Cortex of kidney (tissue), 1 donor: Measurements from ENCODE around the gene PDE10A.
"Not testable (repeated sequence)": the region's sequence is repeated elsewhere in the genome, so short reads cannot be mapped to it uniquely, and the experiment has no call there.

Source experiments
- DNase-seq: peaks from one replicate; lab custom pipeline; 2025; lab: John Stamatoyannopoulos, UW

The PDE10A gene

GRCh38 chr6:165624871-165625639, 38.0 kb downstream of the PDE10A start:
- no peak for DNase-seq

- DNase-seq: no peak
Observed at GRCh38 chr6:165621940-165622339, 41.1 kb downstream of the PDE10A start.

GRCh38 chr6:165618891-165619290, 44.1 kb downstream of the PDE10A start:
- not testable (repeated sequence) for DNase-seq

GRCh38 chr6:165618241-165618640, 44.8 kb downstream of the PDE10A start:
- DNase-seq: no peak

- DNase-seq: no peak
Observed at GRCh38 chr6:165617528-165617927, 45.5 kb downstream of the PDE10A start.

- DNase-seq: no peak
Observed at GRCh38 chr6:165616116-165616515, 46.9 kb downstream of the PDE10A start.

- no peak for DNase-seq
Observed at GRCh38 chr6:165615636-165616035, 47.4 kb downstream of the PDE10A start.

- no peak for DNase-seq
Observed at GRCh38 chr6:165611294-165611693, 51.7 kb downstream of the PDE10A start.

- DNase-seq: not testable (repeated sequence)
Observed at GRCh38 chr6:165608577-165608976, 54.5 kb downstream of the PDE10A start.

GRCh38 chr6:165606740-165607008, 56.4 kb downstream of the PDE10A start:
- DNase-seq: no peak

- DNase-seq: no peak
Observed at GRCh38 chr6:165605901-165606739, 56.9 kb downstream of the PDE10A start.

GRCh38 chr6:165605182-165605875, 57.7 kb downstream of the PDE10A start:
- DNase-seq: no peak

GRCh38 chr6:165602291-165602690, 60.8 kb downstream of the PDE10A start:
- no peak for DNase-seq

GRCh38 chr6:165600606-165601005, 62.4 kb downstream of the PDE10A start:
- DNase-seq: no peak

GRCh38 chr6:165599596-165600487, 63.2 kb downstream of the PDE10A start:
- DNase-seq: no peak

- no peak for DNase-seq
Observed at GRCh38 chr6:165599121-165599520, 63.9 kb downstream of the PDE10A start.

GRCh38 chr6:165597821-165598220, 65.2 kb downstream of the PDE10A start:
- no peak for DNase-seq

GRCh38 chr6:165594584-165595333, 68.3 kb downstream of the PDE10A start:
- no peak for DNase-seq

GRCh38 chr6:165592947-165593346, 70.1 kb downstream of the PDE10A start:
- DNase-seq: not testable (repeated sequence)

GRCh38 chr6:165588515-165588914, 74.5 kb downstream of the PDE10A start:
- no peak for DNase-seq

- no peak for DNase-seq
Observed at GRCh38 chr6:165587206-165587605, 75.8 kb downstream of the PDE10A start.
